GM10248 (cell line): ENCODE measurements around the gene CHN1.

ENCODE experiments used
- CTCF ChIA-PET: fragments of 300-600 bp; sonication (Branson Sonifier 250); formaldehyde crosslinking; extraction: SDS; loops from one replicate; lab custom pipeline; 2021; ENCODE audit warnings: antibody characterized with exemption; lab: Yijun Ruan, JAX
- POLR2A ChIA-PET: fragments of 350-650 bp; sonication (Branson Sonifier 250); formaldehyde crosslinking; extraction: SDS; loops from one replicate; lab custom pipeline; 2020; ENCODE audit warnings: antibody characterized with exemption; lab: Yijun Ruan, JAX
- DNase-seq: peaks from one replicate; pipeline ENCODE4 v3.0.0; 2012; ENCODE audit errors: extremely low spot score
- TF ChIP-seq, protein P1 (sequence below): IDR thresholded peaks from 2 replicates; pipeline ENCODE4 v1.5.1; 2012; ENCODE audit warnings: mild to moderate bottlenecking, low read depth; ENCODE audit errors: extremely low read depth, missing control alignments, control extremely low read depth

The CHN1 gene

DNA sequence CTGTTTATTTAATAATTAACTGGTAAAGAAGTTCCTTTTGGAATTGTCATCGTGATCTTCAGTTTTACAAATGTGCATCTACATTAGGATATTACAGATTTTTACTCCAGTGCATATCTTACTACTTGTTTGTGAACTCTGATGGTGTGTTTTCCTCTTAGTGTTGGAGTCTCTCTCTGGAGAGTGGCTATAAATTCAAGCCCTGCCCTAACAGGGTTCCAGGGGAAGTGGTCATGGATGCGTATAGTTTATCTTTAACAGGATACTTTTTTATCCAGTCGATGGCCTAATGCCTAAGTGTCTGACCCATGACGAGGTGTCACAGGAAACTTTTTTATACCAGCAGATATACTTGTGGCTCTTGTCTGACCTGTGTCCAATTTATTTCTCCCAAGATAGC lies 75.4 kb downstream of the CHN1 start:
- TF ChIP-seq, protein P1, sequence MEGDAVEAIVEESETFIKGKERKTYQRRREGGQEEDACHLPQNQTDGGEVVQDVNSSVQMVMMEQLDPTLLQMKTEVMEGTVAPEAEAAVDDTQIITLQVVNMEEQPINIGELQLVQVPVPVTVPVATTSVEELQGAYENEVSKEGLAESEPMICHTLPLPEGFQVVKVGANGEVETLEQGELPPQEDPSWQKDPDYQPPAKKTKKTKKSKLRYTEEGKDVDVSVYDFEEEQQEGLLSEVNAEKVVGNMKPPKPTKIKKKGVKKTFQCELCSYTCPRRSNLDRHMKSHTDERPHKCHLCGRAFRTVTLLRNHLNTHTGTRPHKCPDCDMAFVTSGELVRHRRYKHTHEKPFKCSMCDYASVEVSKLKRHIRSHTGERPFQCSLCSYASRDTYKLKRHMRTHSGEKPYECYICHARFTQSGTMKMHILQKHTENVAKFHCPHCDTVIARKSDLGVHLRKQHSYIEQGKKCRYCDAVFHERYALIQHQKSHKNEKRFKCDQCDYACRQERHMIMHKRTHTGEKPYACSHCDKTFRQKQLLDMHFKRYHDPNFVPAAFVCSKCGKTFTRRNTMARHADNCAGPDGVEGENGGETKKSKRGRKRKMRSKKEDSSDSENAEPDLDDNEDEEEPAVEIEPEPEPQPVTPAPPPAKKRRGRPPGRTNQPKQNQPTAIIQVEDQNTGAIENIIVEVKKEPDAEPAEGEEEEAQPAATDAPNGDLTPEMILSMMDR: no peak
- ChIA-PET CTCF (no interaction called here), POLR2A (no interaction called here)
- no peak for DNase-seq

- DNase-seq: no peak
- TF ChIP-seq, protein P1: no peak
- CTCF ChIA-PET: no interaction called here
- POLR2A ChIA-PET: no interaction called here
These were observed 80.0 kb downstream of the CHN1 start for GRCh38 chr2:174925046-174925784.

GRCh38 chr2:174924061-174924693 lies 81.0 kb downstream of the CHN1 start:
- ChIA-PET POLR2A (no interaction called here), CTCF (no interaction called here)
- TF ChIP-seq, protein P1: no peak
- no peak for DNase-seq

GRCh38 chr2:174919947-174920595 lies 85.1 kb downstream of the CHN1 start:
- TF ChIP-seq, protein P1: no peak
- ChIA-PET CTCF (no interaction called here), POLR2A (no interaction called here)
- no peak for DNase-seq

DNA sequence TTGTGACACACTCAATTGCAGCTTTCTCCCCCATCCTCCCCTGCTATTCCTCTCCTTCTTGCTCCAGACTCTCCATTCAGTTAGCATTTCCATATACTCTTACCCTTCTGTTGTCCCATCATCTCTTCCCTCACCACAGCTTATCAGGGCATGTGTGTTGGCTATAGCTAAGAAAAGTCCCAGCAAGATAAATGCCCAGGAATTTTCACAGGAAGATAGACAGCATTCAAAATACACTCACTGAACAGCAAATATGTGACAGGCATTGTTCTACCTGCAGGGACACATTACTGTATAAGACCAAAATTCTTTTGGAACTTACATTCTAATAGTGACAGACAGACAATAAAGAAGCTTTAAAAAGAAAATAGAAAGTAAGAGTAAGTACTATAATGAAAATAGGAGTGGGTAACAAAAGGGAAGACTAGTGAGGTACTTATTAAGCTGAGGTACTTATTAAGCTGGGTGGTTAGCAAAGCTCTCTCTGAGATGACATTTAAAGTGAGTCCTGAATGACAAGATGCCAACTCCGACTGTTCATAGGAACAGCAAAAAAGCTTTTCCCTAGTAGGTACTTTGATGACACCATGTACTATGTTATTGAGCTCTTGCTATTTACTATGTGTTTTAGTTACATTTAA lies 86.2 kb downstream of the CHN1 start:
- DNase-seq: no peak
- POLR2A ChIA-PET: no interaction called here
- TF ChIP-seq, protein P1: no peak
- CTCF ChIA-PET: interaction anchor here (0.7 to 0.9 kb wide), 2 partner anchors 21 to 38 kb away, joined by 3 read pairs; no protein-coding TSS in a partner anchor

GRCh38 chr2:174916270-174916930 lies 88.8 kb downstream of the CHN1 start:
- ChIA-PET CTCF (interaction anchor here (1.3 kb wide), 1 partner anchor 16 kb away, joined by 3 read pairs; no protein-coding TSS in a partner anchor), POLR2A (no interaction called here)
- TF ChIP-seq, protein P1: no peak
- DNase-seq: no peak
